Liver (tissue), 9 donors: ENCODE data around the gene TNC. TPM values are rescaled to one million over a fixed set of nuclear protein-coding genes. Genes with fewer than 3 reads are reported as not detected.

ENCODE experiments used
- DNase-seq: peaks from one replicate; pipeline ENCODE4 v3.0.0-alpha.2; 2017; ENCODE audit warnings: low spot score
- H3K27ac ChIP-seq, 2 donors: one replicate each; pipeline ENCODE4 v1.7.0; 2013; ENCODE audit warnings: inconsistent platforms in 2 of 2, low read length in 2 of 2, control low read depth in 1 of 2, low read depth in 1 of 2, mild to moderate bottlenecking in 1 of 2
- H3K27me3 ChIP-seq, 4 donors: one replicate each; pipeline versions ENCODE4 v1.6.1 to v1.7.0; 2013; ENCODE audit warnings: low read length in 3 of 4, inconsistent platforms in 1 of 4, mild to moderate bottlenecking in 1 of 4, moderate library complexity in 1 of 4; ENCODE audit not compliant: control insufficient read depth in 4 of 4, insufficient read depth in 4 of 4
- H3K36me3 ChIP-seq, 4 donors: one replicate each; pipeline versions ENCODE4 v1.6.1 to v1.7.0; 2013; ENCODE audit warnings: low read length in 3 of 4, mild to moderate bottlenecking in 3 of 4, low read depth in 1 of 4, moderate library complexity in 1 of 4; ENCODE audit not compliant: control insufficient read depth in 4 of 4, insufficient read depth in 3 of 4
- H3K4me1 ChIP-seq, 4 donors: one replicate each; pipeline versions ENCODE4 v1.6.1 to v1.7.0; 2013; ENCODE audit warnings: low read length in 3 of 4, mild to moderate bottlenecking in 3 of 4, moderate library complexity in 1 of 4; ENCODE audit not compliant: control insufficient read depth in 4 of 4, insufficient read depth in 4 of 4
- H3K4me3 ChIP-seq, 3 donors: one replicate each; pipeline versions ENCODE4 v1.6.1 to v1.7.0; 2013; ENCODE audit warnings: low read length in 3 of 3, control low read depth in 1 of 3, low read depth in 1 of 3, mild to moderate bottlenecking in 1 of 3
- H3K9ac ChIP-seq, 2 donors: one replicate each; pipeline ENCODE4 v1.7.0; 2013; ENCODE audit warnings: low read length in 2 of 2, mild to moderate bottlenecking in 2 of 2, moderate library complexity in 2 of 2, control low read depth in 1 of 2, low read depth in 1 of 2
- H3K9me3 ChIP-seq, 4 donors: one replicate each; pipeline versions ENCODE4 v1.6.1 to v1.7.0; 2013; ENCODE audit warnings: low read length in 3 of 4; ENCODE audit not compliant: control insufficient read depth in 4 of 4
- ATF3 ChIP-seq: IDR thresholded peaks from 2 replicates; pipeline ENCODE4 v1.6.1; 2016; ENCODE audit warnings: antibody characterized with exemption
- CTCF ChIP-seq: fragments of 150-350 bp; IDR thresholded peaks from 2 replicates; pipeline ENCODE4 v1.5.1; 2017; ENCODE audit warnings: improper control_type of control experiment, low read depth, low read length; ENCODE audit not compliant: missing input control
- EGR1 ChIP-seq, 2 donors: IDR thresholded peaks; 2 replicates each; pipeline ENCODE4 v1.6.1; 2016 to 2018; ENCODE audit warnings: antibody characterized with exemption in 2 of 2, low read depth in 2 of 2
- FOXA2 ChIP-seq: IDR thresholded peaks from 2 replicates; pipeline ENCODE4 v1.6.1; 2016; ENCODE audit warnings: antibody characterized with exemption
- HNF4A ChIP-seq, 2 donors: conservative IDR thresholded peaks; 2 replicates each; pipeline ENCODE4 v1.6.1; 2016; ENCODE audit warnings: antibody characterized with exemption in 2 of 2, mild to moderate bottlenecking in 2 of 2
- HNF4G ChIP-seq: IDR thresholded peaks from 2 replicates; pipeline ENCODE4 v1.6.1; 2016; ENCODE audit warnings: antibody characterized with exemption
- JUND ChIP-seq, 2 donors: IDR thresholded peaks; 2 replicates each; pipeline ENCODE4 v1.6.1; 2016; ENCODE audit warnings: antibody characterized with exemption in 2 of 2
- MAX ChIP-seq: IDR thresholded peaks from 2 replicates; pipeline ENCODE4 v1.6.1; 2016; ENCODE audit warnings: antibody characterized with exemption
- NR2F2 ChIP-seq: IDR thresholded peaks from 2 replicates; pipeline ENCODE4 v1.6.1; 2016; ENCODE audit warnings: antibody characterized with exemption
- RAD21 ChIP-seq, 2 donors: IDR thresholded peaks; 2 replicates each; pipeline ENCODE4 v1.6.1; 2016; ENCODE audit warnings: antibody characterized with exemption in 2 of 2, mild to moderate bottlenecking in 2 of 2
- REST ChIP-seq: IDR thresholded peaks from 2 replicates; pipeline ENCODE4 v1.6.1; 2016; ENCODE audit warnings: antibody characterized with exemption, mild to moderate bottlenecking
- RXRA ChIP-seq, 2 donors: IDR thresholded peaks; 2 replicates each; pipeline ENCODE4 v1.6.1; 2017 to 2018; ENCODE audit warnings: antibody characterized with exemption in 2 of 2, mild to moderate bottlenecking in 1 of 2
- SP1 ChIP-seq: IDR thresholded peaks from 2 replicates; pipeline ENCODE4 v1.6.1; 2018; ENCODE audit warnings: antibody characterized with exemption, mild to moderate bottlenecking
- YY1 ChIP-seq: IDR thresholded peaks from 2 replicates; pipeline ENCODE4 v1.6.1; 2016; ENCODE audit warnings: antibody characterized with exemption, mild to moderate bottlenecking
- ZBTB33 ChIP-seq: IDR thresholded peaks from 2 replicates; pipeline ENCODE4 v1.6.1; 2016; ENCODE audit warnings: antibody characterized with exemption
- WGBS: extraction: QIAGEN DNeasy Blood & Tissue Kit; methylation state at CpG from one replicate; pipeline ENCODE4 v1.1.7; 2013; 5-methylcytosine and 5-hydroxymethylcytosine counted together
- polyA plus RNA-seq, 2 donors: library from polyadenylated mRNA; stranded (reverse) in 1 of 2; unstranded in 1 of 2; fragments of 200-250 nt in 1 of 2; fragments of >200 nt in 1 of 2; fragmentation: Nextera tagmentation in 1 of 2; extraction: Ambion mirVana in 1 of 2; gene quantifications; one replicate each; pipeline versions ENCODE4 v1.2.1 to v1.2.3, GENCODE V29; 2013 to 2015
- total RNA-seq, 2 donors: library from RNA; depleted of rRNA; stranded (reverse); fragments of >200 nt; gene quantifications; one replicate each; pipeline ENCODE4 v1.2.3, GENCODE V29; 2014
- donor health status: healthy.
- donor health status: healthy.
- donor health status: healthy.
- donor health status: healthy.
- donor health status: healthy.

The TNC gene
- total and polyA plus RNA-seq, 4 donors: 0.19 to 6.3 (median 1.8) TPM

- TF ChIP-seq ZBTB33: no peak
- TF ChIP-seq JUND (IDR thresholded peaks at IDR 0.05): no peak
- no peak for TF ChIP-seq ATF3
- TF ChIP-seq RXRA (IDR thresholded peaks at IDR 0.05): no peak
These were observed 74.3 kb downstream of the TNC start (continued) for GRCh38 chr9:115043632-115044031.

- H3K4me3 ChIP-seq: no peak overlapping the region
- no peak for TF ChIP-seq ZBTB33
- no peak for TF ChIP-seq YY1
- no peak for TF ChIP-seq RAD21 (IDR thresholded peaks at IDR 0.05)
- no peak for TF ChIP-seq HNF4A (conservative IDR thresholded peaks at IDR 0.05)
- TF ChIP-seq REST: no peak
- no peak for TF ChIP-seq ATF3
- TF ChIP-seq NR2F2: no peak
- no peak for TF ChIP-seq MAX
- TF ChIP-seq EGR1 (IDR thresholded peaks at IDR 0.05; ENCODE audit: low read depth in 2 of 2): no peak
- no peak for TF ChIP-seq CTCF
- no peak for TF ChIP-seq FOXA2
- no peak for TF ChIP-seq JUND (IDR thresholded peaks at IDR 0.05)
- no peak for TF ChIP-seq SP1
- TF ChIP-seq HNF4G: no peak
- H3K9ac ChIP-seq: no peak overlapping the region
- H3K27me3 ChIP-seq: no peaks in the 10 kb centered on the region
- no peaks in the 10 kb centered on the region for H3K36me3 ChIP-seq
- no peak overlapping the region for H3K27ac ChIP-seq
- DNase-seq: no peak
- no peaks in the 10 kb centered on the region for H3K4me1 ChIP-seq
- 35% methylated on average over 3 of the region's 3 CpGs for WGBS
- H3K9me3 ChIP-seq: no peaks in the 10 kb centered on the region
These were observed 75.0 kb downstream of the TNC start for GRCh38 chr9:115042781-115043509.
